Measurements from ENCODE around the gene RLN3. TPM values are rescaled to one million over a fixed set of nuclear protein-coding genes. Genes with fewer than 3 reads are reported as not detected.

Gene RLN3
- total and polyA plus RNA-seq, 2 of the 8 experiments (the other 6 are each of a cell fraction or from before 2014, with no cell fraction given), result not detected

DNA sequence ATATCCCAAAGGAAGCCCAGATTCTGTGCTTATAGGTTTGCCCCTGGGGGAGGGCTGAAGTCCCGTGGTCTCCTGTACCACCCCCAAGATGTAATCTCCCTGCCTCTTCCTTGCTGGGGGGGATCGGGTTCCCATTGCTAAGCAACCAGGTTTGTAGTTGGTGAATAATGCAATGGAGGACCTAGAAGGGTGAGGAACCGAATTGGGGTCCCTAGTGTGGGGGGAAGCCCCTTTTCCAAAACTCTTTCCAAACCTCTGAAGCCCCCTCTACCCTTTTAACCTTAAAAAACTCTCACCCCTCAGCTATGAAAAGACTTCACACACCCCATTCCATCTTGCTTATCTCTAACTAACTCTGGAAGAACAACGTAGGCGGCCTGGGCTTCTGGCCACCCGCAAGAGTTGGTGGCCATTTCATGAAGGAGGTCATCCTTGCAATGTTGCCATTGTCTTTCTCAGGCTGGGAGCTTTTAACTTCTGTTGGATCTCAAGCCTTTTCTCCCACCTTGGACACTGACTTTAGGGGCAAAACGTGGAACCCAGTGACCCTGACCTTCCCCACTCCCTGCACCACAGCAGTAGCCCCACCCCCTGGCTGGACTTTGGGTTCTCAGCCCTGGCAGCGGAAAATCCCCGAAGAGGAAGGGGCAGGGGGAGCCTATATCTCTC lies 33.3 kb downstream of the RLN3 start (continued):
- no peak for TF ChIP-seq NRF1 (IDR thresholded peaks at IDR 0.05; ENCODE audit: low read depth, low read length)
- TF ChIP-seq EZH2 (IDR thresholded peaks at IDR 0.05; ENCODE audit: low read depth, low read length, severe bottlenecking), result no peak
- no peak for TF ChIP-seq GABPA (IDR thresholded peaks at IDR 0.05; ENCODE audit: borderline replicate concordance, insufficient read depth, low read length)
